Osteocyte (in vitro differentiated cells): ENCODE data around the gene CD24. TPM values are rescaled to one million over a fixed set of nuclear protein-coding genes. Genes with fewer than 3 reads are reported as not detected.
A peak's percentile ranks its signal among the peaks of the same experiment; 100 is the strongest.
"Not testable (repeated sequence)": the region's sequence is repeated elsewhere in the genome, so short reads cannot be mapped to it uniquely, and the experiment has no call there.

ENCODE experiments used
- DNase-seq: peaks from one replicate; pipeline ENCODE4 v3.0.0; 2021; ENCODE audit warnings: mixed read lengths; ENCODE audit not compliant: unreplicated experiment; ENCODE audit errors: extremely low spot score
- H3K27ac Mint-ChIP-seq: one replicate; pipeline ENCODE4 v1.8.0; 2021; ENCODE audit warnings: mild to moderate bottlenecking, mixed read lengths; ENCODE audit not compliant: unreplicated experiment
- H3K27me3 Mint-ChIP-seq: one replicate; pipeline ENCODE4 v1.8.0; 2021; ENCODE audit warnings: mixed read lengths; ENCODE audit not compliant: unreplicated experiment
- H3K36me3 Mint-ChIP-seq: one replicate; pipeline ENCODE4 v1.8.0; 2021; ENCODE audit warnings: mixed read lengths; ENCODE audit not compliant: unreplicated experiment
- H3K4me1 Mint-ChIP-seq: one replicate; pipeline ENCODE4 v1.8.0; 2021; ENCODE audit warnings: mixed read lengths; ENCODE audit not compliant: unreplicated experiment
- H3K4me3 Mint-ChIP-seq: one replicate; pipeline ENCODE4 v1.8.0; 2021; ENCODE audit warnings: mild to moderate bottlenecking, moderate library complexity, mixed read lengths; ENCODE audit not compliant: unreplicated experiment
- H3K9me3 Mint-ChIP-seq: one replicate; pipeline ENCODE4 v1.8.0; 2021; ENCODE audit warnings: mixed read lengths; ENCODE audit not compliant: unreplicated experiment
- CTCF ChIP-seq: fragments of 200-600 bp; sonication (generic); IDR thresholded peaks from 2 replicates; pipeline ENCODE4 v1.5.0; 2021; ENCODE audit warnings: antibody characterized with exemption, mild to moderate bottlenecking, moderate library complexity
- long read RNA-seq: library from polyadenylated mRNA; unstranded; transcript quantifications from one replicate; pipeline ENCODE4 v2.0.0, GENCODE V29; 2021
- total RNA-seq: library from RNA; stranded (reverse); gene quantifications from 2 replicates; pipeline ENCODE4 v1.2.1, GENCODE V29; 2021

Gene CD24
- total RNA-seq: 0.30 and 0.42 TPM in 2 replicates
- long read RNA-seq, partial matches to known transcripts: 0 of 1 reads
- long read RNA-seq, other reads (novel, unspliced or antisense): 0 of 1 reads

GRCh38 chr6:106974336-106974998 lies at the start of gene CD24:
Gene CD24, minus strand, starts transcription at chr6:106974729. Its CDS starts 83 bp downstream, at chr6:106974646.
- peaks cover 5% of the 10 kb centered on the region for H3K4me1 Mint-ChIP-seq
- no peak within 1 kb of the TSS for H3K27ac Mint-ChIP-seq
- no peak for TF ChIP-seq CTCF
- H3K9me3 Mint-ChIP-seq: no peaks in the 10 kb centered on the region
- H3K4me3 Mint-ChIP-seq: peak within 1 kb of the TSS; percentile 55
- H3K27me3 Mint-ChIP-seq: peaks cover 66% of the 10 kb centered on the region
- H3K36me3 Mint-ChIP-seq: no peaks in the 10 kb centered on the region
- DNase-seq: no peak

- DNase-seq: no peak
- no peaks in the 10 kb centered on the region for H3K9me3 Mint-ChIP-seq
- no peak for TF ChIP-seq CTCF
- H3K4me1 Mint-ChIP-seq: no peaks in the 10 kb centered on the region
- peaks cover 13% of the 10 kb centered on the region for H3K27me3 Mint-ChIP-seq
- H3K36me3 Mint-ChIP-seq: no peaks in the 10 kb centered on the region
- H3K4me3 Mint-ChIP-seq: no peak overlapping the region
- H3K27ac Mint-ChIP-seq: no peak overlapping the region
Measured at GRCh38 chr6:107021446-107022185, 47.1 kb upstream of the CD24 start.

- Mint-ChIP-seq H3K4me3 (no peak overlapping the region), H3K4me1 (no peaks in the 10 kb centered on the region), H3K36me3 (no peaks in the 10 kb centered on the region), H3K27me3 (peaks cover 17% of the 10 kb centered on the region), H3K27ac (no peak overlapping the region), H3K9me3 (no peaks in the 10 kb centered on the region)
- TF ChIP-seq CTCF: no peak
- DNase-seq: no peak
Measured at GRCh38 chr6:107020239-107020638, 45.7 kb upstream of the CD24 start.

GRCh38 chr6:107019628-107020027 lies 45.1 kb upstream of the CD24 start:
- H3K4me1 Mint-ChIP-seq, H3K27ac Mint-ChIP-seq, H3K9me3 Mint-ChIP-seq, H3K36me3 Mint-ChIP-seq, DNase-seq, H3K4me3 Mint-ChIP-seq: not testable (repeated sequence)
- peaks cover 17% of the 10 kb centered on the region for H3K27me3 Mint-ChIP-seq

- H3K9me3 Mint-ChIP-seq: no peaks in the 10 kb centered on the region
- no peak for DNase-seq
- no peak for TF ChIP-seq CTCF
- peaks cover 19% of the 10 kb centered on the region for H3K27me3 Mint-ChIP-seq
- H3K36me3 Mint-ChIP-seq: no peaks in the 10 kb centered on the region
- H3K4me3 Mint-ChIP-seq: no peak overlapping the region
- no peaks in the 10 kb centered on the region for H3K4me1 Mint-ChIP-seq
- H3K27ac Mint-ChIP-seq: no peak overlapping the region
Measured at GRCh38 chr6:107019047-107019446, 44.5 kb upstream of the CD24 start.
